H1 (cell line): Measurements from ENCODE around the gene CEP128. TPM values are rescaled to one million over a fixed set of nuclear protein-coding genes. Genes with fewer than 3 reads are reported as not detected.

Experiments
- CTCF ChIA-PET: fragments of 300-600 bp; sonication (Branson Sonifier 250); formaldehyde crosslinking; loops from one replicate; lab custom pipeline; 2021; ENCODE audit not compliant: partially characterized antibody; lab: Charles Lee
- POLR2A ChIA-PET: fragments of 300-600 bp; sonication (Branson Sonifier 250); formaldehyde crosslinking; loops from one replicate; lab custom pipeline; 2021; ENCODE audit warnings: inconsistent platforms; ENCODE audit not compliant: partially characterized antibody; lab: Charles Lee
- DNase-seq, 2 experiments: peaks; one replicate each; pipeline versions ENCODE4 v3.0.0 to v3.0.0-alpha.2; 2010 to 2022; ENCODE audit warnings: low spot score in 2 of 2, low read depth in 1 of 2, mixed read lengths in 1 of 2
- FAIRE-seq: peaks from 2 replicates; lab custom pipeline; 2011; peaks lifted over from hg19 to GRCh38; lab: Jason Lieb, UNC
- H2AFZ ChIP-seq: 2 replicates; pipeline ENCODE4 v1.8.1; 2012; ENCODE audit warnings: low read length, inconsistent platforms
- H2AK5ac ChIP-seq: 2 replicates; pipeline ENCODE4 v1.6.1; 2013; ENCODE audit warnings: low read depth, low read length
- H2BK120ac ChIP-seq: replicated peaks from 2 replicates; pipeline ENCODE3; 2013; ENCODE audit warnings: low read depth, low read length, inconsistent platforms
- H2BK12ac ChIP-seq: 2 replicates; pipeline ENCODE4 v1.6.1; 2013; ENCODE audit warnings: low read depth, low read length
- H2BK15ac ChIP-seq: 2 replicates; pipeline ENCODE4 v1.6.1; 2013; ENCODE audit warnings: low read length
- H2BK20ac ChIP-seq: 2 replicates; pipeline ENCODE4 v1.6.1; 2013; ENCODE audit warnings: low read length
- H2BK5ac ChIP-seq: 2 replicates; pipeline ENCODE4 v1.6.1; 2013; ENCODE audit warnings: low read depth, low read length
- H3K14ac ChIP-seq: 2 replicates; pipeline ENCODE4 v1.6.1; 2013; ENCODE audit warnings: inconsistent platforms; ENCODE audit not compliant: insufficient read length
- H3K18ac ChIP-seq: 2 replicates; pipeline ENCODE4 v1.6.1; 2013; ENCODE audit warnings: low read length; ENCODE audit errors: extremely low read depth
- H3K23ac ChIP-seq: 2 replicates; pipeline ENCODE4 v1.6.1; 2013; ENCODE audit warnings: inconsistent platforms; ENCODE audit not compliant: insufficient read length
- H3K23me2 ChIP-seq: 2 replicates; pipeline ENCODE4 v1.6.1; 2013; ENCODE audit warnings: low read depth, low read length
- H3K27ac ChIP-seq: 2 replicates; pipeline ENCODE4 v1.6.1; 2011; ENCODE audit warnings: low read depth, low read length, inconsistent platforms
- H3K27me3 ChIP-seq, 4 experiments: replicated peaks in 1 of 4; 1 replicate in 1 of 4; 2 replicates in 3 of 4; pipeline versions ENCODE4 v1.6.1 to v1.8.1; 2011 to 2013; ENCODE audit warnings: low read length in 3 of 4, mild to moderate bottlenecking in 3 of 4, inconsistent platforms in 2 of 4, mixed read lengths in 2 of 4, moderate library complexity in 1 of 4; ENCODE audit not compliant: control insufficient read depth in 3 of 4, insufficient read depth in 3 of 4; ENCODE audit errors: extremely low read depth in 1 of 4
- H3K36me3 ChIP-seq, 4 experiments: 2 replicates each; pipeline versions ENCODE4 v1.6.1 to v1.8.1; 2011 to 2013; ENCODE audit warnings: mild to moderate bottlenecking in 4 of 4, low read length in 3 of 4, moderate library complexity in 2 of 4, control low read depth in 1 of 4, inconsistent platforms in 1 of 4; ENCODE audit not compliant: insufficient read depth in 4 of 4, control insufficient read depth in 2 of 4
- H3K4ac ChIP-seq: replicated peaks from 2 replicates; pipeline ENCODE3; 2013; ENCODE audit warnings: low read length, low read depth, mixed read lengths, inconsistent platforms; ENCODE audit not compliant: insufficient read length
- H3K4me1 ChIP-seq, 4 experiments: replicated peaks in 1 of 4; 1 replicate in 1 of 4; 2 replicates in 3 of 4; pipeline versions ENCODE4 v1.6.1 to v1.8.1; 2011 to 2013; ENCODE audit warnings: low read length in 3 of 4, inconsistent platforms in 2 of 4, mixed read lengths in 1 of 4; ENCODE audit not compliant: insufficient read depth in 4 of 4, control insufficient read depth in 3 of 4
- H3K4me2 ChIP-seq, 2 experiments: 2 replicates each; pipeline versions ENCODE4 v1.6.1 to v1.8.1; 2011 to 2013; ENCODE audit warnings: low read depth in 2 of 2, low read length in 2 of 2, control low read depth in 1 of 2, inconsistent platforms in 1 of 2, mild to moderate bottlenecking in 1 of 2; ENCODE audit not compliant: insufficient read depth in 1 of 2
- H3K4me3 ChIP-seq, 4 experiments: fragments of 200-600, 300-600 bp in 1 of 4; sonication (generic), shearing (Covaris generic), sonication (Bioruptor Twin) in 1 of 4; 2 replicates each; pipeline versions ENCODE4 v1.5.1 to v1.8.1; 2011 to 2016; ENCODE audit warnings: low read length in 4 of 4, low read depth in 3 of 4, control low read depth in 2 of 4, inconsistent platforms in 2 of 4, mild to moderate bottlenecking in 2 of 4, mixed read lengths in 1 of 4, moderate library complexity in 1 of 4; ENCODE audit not compliant: insufficient read depth in 2 of 4; ENCODE audit errors: extremely low read depth in 1 of 4
- H3K56ac ChIP-seq: replicated peaks from 2 replicates; pipeline ENCODE3; 2013; ENCODE audit warnings: low read depth, mild to moderate bottlenecking, mixed read lengths, low read length, inconsistent platforms; ENCODE audit not compliant: insufficient read length
- H3K79me1 ChIP-seq: 2 replicates; pipeline ENCODE4 v1.6.1; 2013; ENCODE audit warnings: low read depth, low read length, control low read depth
- H3K79me2 ChIP-seq, 2 experiments: 2 replicates each; pipeline versions ENCODE4 v1.6.1 to v1.8.1; 2012 to 2013; ENCODE audit warnings: low read length in 2 of 2, mild to moderate bottlenecking in 2 of 2, inconsistent platforms in 1 of 2; ENCODE audit not compliant: insufficient read depth in 2 of 2, control insufficient read depth in 1 of 2
- H3K9ac ChIP-seq, 4 experiments: replicated peaks in 1 of 4; 1 replicate in 1 of 4; 2 replicates in 3 of 4; pipeline versions ENCODE4 v1.6.1 to v1.8.1; 2011 to 2013; ENCODE audit warnings: low read depth in 3 of 4, low read length in 3 of 4, control low read depth in 2 of 4, mild to moderate bottlenecking in 2 of 4, moderate library complexity in 2 of 4, inconsistent platforms in 1 of 4; ENCODE audit errors: extremely low read depth in 1 of 4
- H3K9me3 ChIP-seq, 2 experiments: 2 replicates each; pipeline versions ENCODE4 v1.6.1 to v1.8.1; 2012 to 2013; ENCODE audit warnings: mild to moderate bottlenecking in 2 of 2, moderate library complexity in 2 of 2, control low read depth in 1 of 2, inconsistent platforms in 1 of 2, low read depth in 1 of 2, low read length in 1 of 2, mixed read lengths in 1 of 2; ENCODE audit not compliant: insufficient read depth in 2 of 2
- H4K20me1 ChIP-seq, 2 experiments: replicated peaks in 1 of 2; 2 replicates each; pipeline versions ENCODE3 to v1.8.1; 2011 to 2013; ENCODE audit warnings: inconsistent platforms in 2 of 2, low read length in 2 of 2, mild to moderate bottlenecking in 1 of 2; ENCODE audit not compliant: insufficient read depth in 2 of 2, control insufficient read depth in 1 of 2
- H4K5ac ChIP-seq: 2 replicates; pipeline ENCODE4 v1.6.1; 2013; ENCODE audit warnings: low read length, low read depth, mixed read lengths, inconsistent platforms; ENCODE audit not compliant: insufficient read length
- H4K8ac ChIP-seq: 2 replicates; pipeline ENCODE4 v1.8.0; 2013; ENCODE audit warnings: mild to moderate bottlenecking, moderate library complexity, low read length, inconsistent platforms; ENCODE audit not compliant: insufficient read depth; ENCODE audit errors: extremely low read depth
- H4K91ac ChIP-seq: replicated peaks from 2 replicates; pipeline ENCODE3; 2013; ENCODE audit warnings: low read length, mixed read lengths, inconsistent platforms; ENCODE audit not compliant: insufficient read length
- JUN ChIP-seq: IDR thresholded peaks from 2 replicates; pipeline ENCODE4 v1.6.1; 2011; ENCODE audit warnings: low read depth, mild to moderate bottlenecking, improper control_type of control experiment, low read length
- SP1 ChIP-seq: IDR thresholded peaks from 2 replicates; pipeline ENCODE4 v1.6.1; 2011; ENCODE audit warnings: low read depth, low read length
- WGBS, 2 experiments: shearing (Covaris generic) in 1 of 2; methylation state at CpG; one replicate each; pipeline versions ENCODE4 v1.1.6 to v1.1.7; 2013 to 2015; ENCODE audit warnings: low lambda C conversion rate in 2 of 2, mixed read lengths in 2 of 2, inconsistent platforms in 1 of 2, low coverage in 1 of 2, missing lambda C conversion rate in 1 of 2; ENCODE audit not compliant: insufficient replicate concordance in 2 of 2, insufficient coverage in 1 of 2, insufficient read length in 1 of 2; ENCODE audit errors: extremely low coverage in 1 of 2, missing lambda C conversion rate in 1 of 2; 5-methylcytosine and 5-hydroxymethylcytosine counted together
- polyA plus RNA-seq, 7 experiments: library from polyadenylated mRNA; depleted of rRNA in 3 of 7; stranded (reverse) in 5 of 7; unstranded in 2 of 7; fragments of >200 nt in 5 of 7; fragments of 200-250 nt in 2 of 7; gene quantifications; 1 replicate in 5 of 7; 2 replicates in 1 of 7; 4 replicates in 1 of 7; pipeline versions ENCODE4 v1.2.1 to v1.2.3, GENCODE V29; 2011 to 2013; ENCODE audit warnings: missing spikeins in 2 of 7, mixed read lengths in 2 of 7
- total RNA-seq: library from RNA; stranded (reverse); fragmentation: NEBNext Ultra II Directional; extraction: Animal tissue kit (Norgen Biotek cat#: 25700); gene quantifications from 2 replicates; pipeline ENCODE4 v1.2.1, GENCODE V29; 2021

The CEP128 gene
- total and polyA plus RNA-seq, 2 of the 8 experiments (the other 6 are each of a cell fraction or from before 2014, with no cell fraction given) = 1.9 to 17.0 TPM

- Histone ChIP-seq H2BK5ac (no peak overlapping the region), H4K20me1 (no peaks in the 10 kb centered on the region), H4K5ac (no peak overlapping the region), H3K9me3 (no peaks in the 10 kb centered on the region), H2AK5ac (no peak overlapping the region), H3K27ac (no peak overlapping the region), H4K8ac (peak overlapping the region; percentile 28; the same call in 1 of the 2 replicates), H3K23ac (no peak overlapping the region), H3K4ac (no peak overlapping the region), H3K4me3 (peak overlapping the region; percentile 18 to 77 (median 64); a peak in 7 of 8 replicates), H3K27me3 (peaks cover 2 to 9% (median 6%) of the 10 kb centered on the region in 4 experiments; a peak in 5 of 7 replicates), H3K4me2 (peak overlapping the region; percentile 62 to 100), H4K91ac (no peak overlapping the region), H3K36me3 (no peaks in the 10 kb centered on the region), H2BK20ac (no peak overlapping the region), H3K14ac (no peak overlapping the region), H3K23me2 (peaks cover 2% of the 10 kb centered on the region; the same call in 1 of the 2 replicates), H3K79me2 (no peaks in the 10 kb centered on the region), H3K56ac (peak overlapping the region; percentile 64), H3K18ac (no peak overlapping the region), H3K79me1 (no peaks in the 10 kb centered on the region), H3K9ac (no peak overlapping the region; a peak in 1 of 7 replicates), H2AFZ (no peak overlapping the region; the same call in 1 of the 2 replicates), H2BK120ac (no peak overlapping the region), H2BK15ac (no peak overlapping the region), H2BK12ac (no peak overlapping the region), H3K4me1 (peaks cover 0 to 6% (median under 1%) of the 10 kb centered on the region in 4 experiments; a peak in 2 of 7 replicates)
- ChIA-PET CTCF (interaction anchor here (0.6 to 5.1 kb wide), 17 partner anchors 8 to 554 kb away, joined by 3 to 64 read pairs (median 5); no protein-coding TSS in a partner anchor), POLR2A (interaction anchor here (1.1 kb wide), 1 partner anchor 13 kb away, joined by 3 read pairs; the partner anchor contains the start of gene CEP128)
- peak; percentile 38 to 89 for DNase-seq
- peak; percentile 48 for FAIRE-seq
- 1% methylated on average over 23 of the region's 29 CpGs; no CpG with 5 or more reads in 1 of the 2 experiments for WGBS, 2 experiments
- TF ChIP-seq JUN (no peak), SP1 (no peak)
These were observed 13.3 kb upstream of the CEP128 start for GRCh38 chr14:80954687-80955299.
